Measurements from ENCODE around the gene ENTPD6.

Gene ENTPD6

DNA sequence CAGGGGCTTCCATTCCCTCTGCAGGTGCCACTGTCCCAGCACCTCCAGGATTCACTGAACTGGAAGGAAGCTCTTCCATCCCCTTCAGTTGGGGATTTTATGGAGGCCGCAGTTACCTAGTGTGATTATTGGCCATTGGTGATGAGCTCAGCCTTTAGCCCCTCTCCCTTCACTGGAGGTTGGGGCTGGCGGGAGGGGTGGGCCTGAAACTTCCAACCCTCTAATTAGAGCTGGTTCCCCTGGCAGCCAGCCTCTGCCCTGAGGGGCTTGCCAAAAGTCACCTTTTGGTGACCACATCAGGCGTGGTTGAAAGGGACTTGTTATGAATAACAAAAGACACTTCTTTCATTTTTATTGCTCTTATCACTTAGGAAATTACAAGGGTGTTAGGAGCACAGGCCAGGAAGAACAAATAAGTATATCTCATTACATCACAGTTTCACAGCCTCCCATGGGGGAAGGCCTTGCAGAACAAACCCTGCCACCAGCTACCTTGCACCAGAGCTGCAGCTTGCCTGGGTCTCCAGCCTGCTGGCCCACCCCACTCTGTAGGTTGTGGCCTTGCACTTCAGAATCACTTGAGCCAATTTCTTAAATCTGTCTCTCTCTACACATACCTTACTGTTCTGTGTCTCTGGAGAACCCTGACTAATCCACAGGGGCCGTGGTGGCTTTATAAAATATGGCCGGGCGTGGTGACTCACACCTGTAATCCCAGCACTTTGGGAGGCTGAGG, 57.3 kb downstream of the ENTPD6 start (continued):
- TF ChIP-seq TCF7L2 (IDR thresholded peaks at IDR 0.05; ENCODE audit: borderline replicate concordance, low read depth, low read length) = peak; percentile 98
- TF ChIP-seq, protein P1, sequence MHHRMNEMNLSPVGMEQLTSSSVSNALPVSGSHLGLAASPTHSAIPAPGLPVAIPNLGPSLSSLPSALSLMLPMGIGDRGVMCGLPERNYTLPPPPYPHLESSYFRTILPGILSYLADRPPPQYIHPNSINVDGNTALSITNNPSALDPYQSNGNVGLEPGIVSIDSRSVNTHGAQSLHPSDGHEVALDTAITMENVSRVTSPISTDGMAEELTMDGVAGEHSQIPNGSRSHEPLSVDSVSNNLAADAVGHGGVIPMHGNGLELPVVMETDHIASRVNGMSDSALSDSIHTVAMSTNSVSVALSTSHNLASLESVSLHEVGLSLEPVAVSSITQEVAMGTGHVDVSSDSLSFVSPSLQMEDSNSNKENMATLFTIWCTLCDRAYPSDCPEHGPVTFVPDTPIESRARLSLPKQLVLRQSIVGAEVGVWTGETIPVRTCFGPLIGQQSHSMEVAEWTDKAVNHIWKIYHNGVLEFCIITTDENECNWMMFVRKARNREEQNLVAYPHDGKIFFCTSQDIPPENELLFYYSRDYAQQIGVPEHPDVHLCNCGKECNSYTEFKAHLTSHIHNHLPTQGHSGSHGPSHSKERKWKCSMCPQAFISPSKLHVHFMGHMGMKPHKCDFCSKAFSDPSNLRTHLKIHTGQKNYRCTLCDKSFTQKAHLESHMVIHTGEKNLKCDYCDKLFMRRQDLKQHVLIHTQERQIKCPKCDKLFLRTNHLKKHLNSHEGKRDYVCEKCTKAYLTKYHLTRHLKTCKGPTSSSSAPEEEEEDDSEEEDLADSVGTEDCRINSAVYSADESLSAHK (tag by site-specific recombination; IDR thresholded peaks at IDR 0.05) = peak; percentile 100
- peak; percentile 83 for TF ChIP-seq ZNF341 (tag by site-specific recombination; IDR thresholded peaks at IDR 0.05; ENCODE audit: low read depth)
- TF ChIP-seq MZF1 (tag by site-specific recombination; IDR thresholded peaks at IDR 0.05; ENCODE audit: borderline replicate concordance) = peak; percentile 100
- TF ChIP-seq ZSCAN30 (tag by site-specific recombination; IDR thresholded peaks at IDR 0.05) = peak; percentile 64
- peak; percentile 87 for TF ChIP-seq ZNF324 (tag by site-specific recombination; IDR thresholded peaks at IDR 0.05)
- TF ChIP-seq, protein P2, sequence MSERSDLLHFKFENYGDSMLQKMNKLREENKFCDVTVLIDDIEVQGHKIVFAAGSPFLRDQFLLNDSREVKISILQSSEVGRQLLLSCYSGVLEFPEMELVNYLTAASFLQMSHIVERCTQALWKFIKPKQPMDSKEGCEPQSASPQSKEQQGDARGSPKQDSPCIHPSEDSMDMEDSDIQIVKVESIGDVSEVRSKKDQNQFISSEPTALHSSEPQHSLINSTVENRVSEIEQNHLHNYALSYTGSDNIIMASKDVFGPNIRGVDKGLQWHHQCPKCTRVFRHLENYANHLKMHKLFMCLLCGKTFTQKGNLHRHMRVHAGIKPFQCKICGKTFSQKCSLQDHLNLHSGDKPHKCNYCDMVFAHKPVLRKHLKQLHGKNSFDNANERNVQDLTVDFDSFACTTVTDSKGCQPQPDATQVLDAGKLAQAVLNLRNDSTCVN (tag by site-specific recombination; optimal IDR thresholded peaks at IDR 0.05) = peak; percentile 5
- TF ChIP-seq SETDB1 (IDR thresholded peaks at IDR 0.05; ENCODE audit: insufficient read length, low read length) = no peak
- TF ChIP-seq, protein P3, sequence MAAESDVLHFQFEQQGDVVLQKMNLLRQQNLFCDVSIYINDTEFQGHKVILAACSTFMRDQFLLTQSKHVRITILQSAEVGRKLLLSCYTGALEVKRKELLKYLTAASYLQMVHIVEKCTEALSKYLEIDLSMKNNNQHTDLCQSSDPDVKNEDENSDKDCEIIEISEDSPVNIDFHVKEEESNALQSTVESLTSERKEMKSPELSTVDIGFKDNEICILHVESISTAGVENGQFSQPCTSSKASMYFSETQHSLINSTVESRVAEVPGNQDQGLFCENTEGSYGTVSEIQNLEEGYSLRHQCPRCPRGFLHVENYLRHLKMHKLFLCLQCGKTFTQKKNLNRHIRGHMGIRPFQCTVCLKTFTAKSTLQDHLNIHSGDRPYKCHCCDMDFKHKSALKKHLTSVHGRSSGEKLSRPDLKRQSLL (tag by site-specific recombination; IDR thresholded peaks at IDR 0.05) = no peak
- TF ChIP-seq, protein P4, sequence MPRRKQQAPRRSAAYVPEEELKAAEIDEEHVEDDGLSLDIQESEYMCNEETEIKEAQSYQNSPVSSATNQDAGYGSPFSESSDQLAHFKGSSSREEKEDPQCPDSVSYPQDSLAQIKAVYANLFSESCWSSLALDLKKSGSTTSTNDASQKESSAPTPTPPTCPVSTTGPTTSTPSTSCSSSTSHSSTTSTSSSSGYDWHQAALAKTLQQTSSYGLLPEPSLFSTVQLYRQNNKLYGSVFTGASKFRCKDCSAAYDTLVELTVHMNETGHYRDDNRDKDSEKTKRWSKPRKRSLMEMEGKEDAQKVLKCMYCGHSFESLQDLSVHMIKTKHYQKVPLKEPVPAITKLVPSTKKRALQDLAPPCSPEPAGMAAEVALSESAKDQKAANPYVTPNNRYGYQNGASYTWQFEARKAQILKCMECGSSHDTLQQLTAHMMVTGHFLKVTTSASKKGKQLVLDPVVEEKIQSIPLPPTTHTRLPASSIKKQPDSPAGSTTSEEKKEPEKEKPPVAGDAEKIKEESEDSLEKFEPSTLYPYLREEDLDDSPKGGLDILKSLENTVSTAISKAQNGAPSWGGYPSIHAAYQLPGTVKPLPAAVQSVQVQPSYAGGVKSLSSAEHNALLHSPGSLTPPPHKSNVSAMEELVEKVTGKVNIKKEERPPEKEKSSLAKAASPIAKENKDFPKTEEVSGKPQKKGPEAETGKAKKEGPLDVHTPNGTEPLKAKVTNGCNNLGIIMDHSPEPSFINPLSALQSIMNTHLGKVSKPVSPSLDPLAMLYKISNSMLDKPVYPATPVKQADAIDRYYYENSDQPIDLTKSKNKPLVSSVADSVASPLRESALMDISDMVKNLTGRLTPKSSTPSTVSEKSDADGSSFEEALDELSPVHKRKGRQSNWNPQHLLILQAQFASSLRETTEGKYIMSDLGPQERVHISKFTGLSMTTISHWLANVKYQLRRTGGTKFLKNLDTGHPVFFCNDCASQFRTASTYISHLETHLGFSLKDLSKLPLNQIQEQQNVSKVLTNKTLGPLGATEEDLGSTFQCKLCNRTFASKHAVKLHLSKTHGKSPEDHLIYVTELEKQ (tag by site-specific recombination; IDR thresholded peaks at IDR 0.05; ENCODE audit: borderline replicate concordance) = peak; percentile 93; the same call in 1 of the 2 replicates
- peak; percentile 81 for TF ChIP-seq KLF7 (tag by site-specific recombination; IDR thresholded peaks at IDR 0.05; ENCODE audit: borderline replicate concordance)
- TF ChIP-seq ZNF558 (tag by site-specific recombination; IDR thresholded peaks at IDR 0.05) = peak; percentile 69; the same call in 1 of the 2 replicates
- TF ChIP-seq, protein P5, sequence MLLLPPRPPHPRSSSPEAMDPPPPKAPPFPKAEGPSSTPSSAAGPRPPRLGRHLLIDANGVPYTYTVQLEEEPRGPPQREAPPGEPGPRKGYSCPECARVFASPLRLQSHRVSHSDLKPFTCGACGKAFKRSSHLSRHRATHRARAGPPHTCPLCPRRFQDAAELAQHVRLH (tag by site-specific recombination; IDR thresholded peaks at IDR 0.05) = 0 out of 2 replicates have a peak, but pooled peaks have one; percentile 56
- 0 out of 2 replicates have a peak, but pooled peaks have one; percentile 15 for TF ChIP-seq ZBTB48 (tag by site-specific recombination; IDR thresholded peaks at IDR 0.05)
- TF ChIP-seq, protein P6, sequence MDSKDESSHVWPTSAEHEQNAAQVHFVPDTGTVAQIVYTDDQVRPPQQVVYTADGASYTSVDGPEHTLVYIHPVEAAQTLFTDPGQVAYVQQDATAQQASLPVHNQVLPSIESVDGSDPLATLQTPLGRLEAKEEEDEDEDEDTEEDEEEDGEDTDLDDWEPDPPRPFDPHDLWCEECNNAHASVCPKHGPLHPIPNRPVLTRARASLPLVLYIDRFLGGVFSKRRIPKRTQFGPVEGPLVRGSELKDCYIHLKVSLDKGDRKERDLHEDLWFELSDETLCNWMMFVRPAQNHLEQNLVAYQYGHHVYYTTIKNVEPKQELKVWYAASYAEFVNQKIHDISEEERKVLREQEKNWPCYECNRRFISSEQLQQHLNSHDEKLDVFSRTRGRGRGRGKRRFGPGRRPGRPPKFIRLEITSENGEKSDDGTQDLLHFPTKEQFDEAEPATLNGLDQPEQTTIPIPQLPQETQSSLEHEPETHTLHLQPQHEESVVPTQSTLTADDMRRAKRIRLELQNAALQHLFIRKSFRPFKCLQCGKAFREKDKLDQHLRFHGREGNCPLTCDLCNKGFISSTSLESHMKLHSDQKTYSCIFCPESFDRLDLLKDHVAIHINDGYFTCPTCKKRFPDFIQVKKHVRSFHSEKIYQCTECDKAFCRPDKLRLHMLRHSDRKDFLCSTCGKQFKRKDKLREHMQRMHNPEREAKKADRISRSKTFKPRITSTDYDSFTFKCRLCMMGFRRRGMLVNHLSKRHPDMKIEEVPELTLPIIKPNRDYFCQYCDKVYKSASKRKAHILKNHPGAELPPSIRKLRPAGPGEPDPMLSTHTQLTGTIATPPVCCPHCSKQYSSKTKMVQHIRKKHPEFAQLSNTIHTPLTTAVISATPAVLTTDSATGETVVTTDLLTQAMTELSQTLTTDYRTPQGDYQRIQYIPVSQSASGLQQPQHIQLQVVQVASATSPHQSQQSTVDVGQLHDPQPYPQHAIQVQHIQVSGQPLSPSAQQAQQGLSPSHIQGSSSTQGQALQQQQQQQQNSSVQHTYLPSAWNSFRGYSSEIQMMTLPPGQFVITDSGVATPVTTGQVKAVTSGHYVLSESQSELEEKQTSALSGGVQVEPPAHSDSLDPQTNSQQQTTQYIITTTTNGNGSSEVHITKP (tag by site-specific recombination; IDR thresholded peaks at IDR 0.05) = peak; percentile 70
- no peak for TF ChIP-seq ZNF239 (tag by site-specific recombination; IDR thresholded peaks at IDR 0.05)
- TF ChIP-seq SP3 (tag by site-specific recombination; IDR thresholded peaks at IDR 0.05) = peak; percentile 29; the same call in 1 of the 2 replicates
- TF ChIP-seq ZNF596 (tag by site-specific recombination; IDR thresholded peaks at IDR 0.05) = 0 out of 2 replicates have a peak, but pooled peaks have one; percentile 18
- peak; percentile 89 for TF ChIP-seq ZEB2 (tag by site-specific recombination; IDR thresholded peaks at IDR 0.05)
- TF ChIP-seq HOXC10 (CRISPR knock-in tag; IDR thresholded peaks at IDR 0.05) = no peak
- peak; percentile 99 for TF ChIP-seq FEZF1 (tag by site-specific recombination; IDR thresholded peaks at IDR 0.05)
- TF ChIP-seq ZNF394 (tag by site-specific recombination; IDR thresholded peaks at IDR 0.05; ENCODE audit: borderline replicate concordance) = peak; percentile 53; the same call in 1 of the 2 replicates
- TF ChIP-seq KLF9 (tag by site-specific recombination; IDR thresholded peaks at IDR 0.05; ENCODE audit: low read depth) = 0 out of 2 replicates have a peak, but pooled peaks have one; percentile 45
- 0 out of 2 replicates have a peak, but pooled peaks have one; percentile 48 for TF ChIP-seq ZNF146 (tag by site-specific recombination; IDR thresholded peaks at IDR 0.05)
- TF ChIP-seq ZNF423 (tag by site-specific recombination; IDR thresholded peaks at IDR 0.05) = peak; percentile 29; the same call in 1 of the 2 replicates

All from HEK293 (cell line).